Measurements from ENCODE around the gene PCDH19.

DNA sequence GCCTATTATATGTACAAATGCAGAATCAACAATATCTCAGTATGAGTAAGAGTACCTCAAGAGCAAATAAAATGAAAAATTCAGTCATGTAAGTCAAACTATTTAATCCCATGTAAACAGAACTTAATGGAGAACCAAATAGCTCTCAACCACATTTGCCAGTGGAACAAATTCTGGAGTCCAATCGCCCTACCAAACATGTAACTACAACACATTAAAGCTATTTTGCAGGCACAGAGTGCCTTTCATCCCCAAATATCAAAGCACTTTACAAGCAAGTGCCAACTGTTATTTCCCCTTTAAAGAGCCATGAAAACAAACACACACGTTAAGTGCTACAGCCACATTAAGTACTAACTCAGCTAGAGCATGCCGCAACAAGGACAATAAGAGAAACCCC is 51.3 kb downstream of the PCDH19 start:
- no peak for TF ChIP-seq EZH2 (IDR thresholded peaks at IDR 0.05)
- no peak for TF ChIP-seq FOXP2 (optimal IDR thresholded peaks at IDR 0.05; ENCODE audit: control extremely low read depth, extremely low read length, insufficient read depth)
- TF ChIP-seq POLR2AphosphoS5 (IDR thresholded peaks at IDR 0.05; ENCODE audit: borderline replicate concordance, low read depth, low read length): no peak

Measured in SK-N-MC (cell line).